Effector memory CD4-positive, alpha-beta T cell (primary cell): ENCODE results near the gene ANKRD60.

ENCODE experiments used
- DNase-seq, 3 donors: peaks; one replicate each; pipeline ENCODE4 v3.0.0-alpha.2; 2020
- H3K27ac ChIP-seq: 2 replicates; pipeline ENCODE4 v1.7.0; 2013; ENCODE audit warnings: mild to moderate bottlenecking, low read length, moderate library complexity; ENCODE audit not compliant: insufficient read depth, poor library complexity, severe bottlenecking
- H3K27me3 ChIP-seq: replicated peaks from 2 replicates; pipeline ENCODE4 v1.7.0; 2013; ENCODE audit warnings: mild to moderate bottlenecking, low read length; ENCODE audit not compliant: insufficient read depth, control insufficient read depth, poor library complexity, severe bottlenecking
- H3K36me3 ChIP-seq: 2 replicates; pipeline ENCODE4 v1.7.0; 2013; ENCODE audit warnings: mild to moderate bottlenecking, low read length, moderate library complexity; ENCODE audit not compliant: control insufficient read depth, insufficient read depth
- H3K4me1 ChIP-seq: 2 replicates; pipeline ENCODE4 v1.7.0; 2013; ENCODE audit warnings: low read length, mild to moderate bottlenecking; ENCODE audit not compliant: control insufficient read depth, insufficient read depth, poor library complexity, severe bottlenecking
- H3K4me3 ChIP-seq: 2 replicates; pipeline ENCODE4 v1.7.0; 2013; ENCODE audit warnings: low read length, low read depth, mild to moderate bottlenecking; ENCODE audit not compliant: insufficient read depth, poor library complexity, severe bottlenecking
- H3K9me3 ChIP-seq: 2 replicates; pipeline ENCODE4 v1.7.0; 2013; ENCODE audit warnings: mild to moderate bottlenecking, low read length, moderate library complexity; ENCODE audit not compliant: control insufficient read depth

The ANKRD60 gene

GRCh38 chr20:58223358-58223941 is 5.0 kb downstream of the ANKRD60 start:
- peaks cover 27% of the 10 kb centered on the region for H3K27me3 ChIP-seq
- no peak for DNase-seq
- H3K4me3 ChIP-seq, result no peak overlapping the region
- H3K36me3 ChIP-seq, result no peaks in the 10 kb centered on the region
- H3K9me3 ChIP-seq, result no peaks in the 10 kb centered on the region
- H3K27ac ChIP-seq, result no peak overlapping the region
- no peaks in the 10 kb centered on the region for H3K4me1 ChIP-seq

GRCh38 chr20:58222446-58222845 is 6.0 kb downstream of the ANKRD60 start:
- no peak overlapping the region for H3K27ac ChIP-seq
- no peak for DNase-seq
- no peaks in the 10 kb centered on the region for H3K36me3 ChIP-seq
- no peak overlapping the region for H3K4me3 ChIP-seq
- H3K9me3 ChIP-seq, result no peaks in the 10 kb centered on the region
- H3K27me3 ChIP-seq, result peaks cover 18% of the 10 kb centered on the region
- no peaks in the 10 kb centered on the region for H3K4me1 ChIP-seq

GRCh38 chr20:58219342-58219700 is 9.1 kb downstream of the ANKRD60 start:
- Histone ChIP-seq H3K27ac (no peak overlapping the region), H3K4me3 (no peak overlapping the region), H3K4me1 (no peaks in the 10 kb centered on the region), H3K27me3 (peaks cover 4% of the 10 kb centered on the region), H3K9me3 (no peaks in the 10 kb centered on the region), H3K36me3 (no peaks in the 10 kb centered on the region)
- no peak for DNase-seq

GRCh38 chr20:58218665-58219341 is 9.7 kb downstream of the ANKRD60 start:
- Histone ChIP-seq H3K4me3 (no peak overlapping the region), H3K27me3 (peaks cover 4% of the 10 kb centered on the region), H3K4me1 (no peaks in the 10 kb centered on the region), H3K27ac (no peak overlapping the region), H3K36me3 (no peaks in the 10 kb centered on the region), H3K9me3 (no peaks in the 10 kb centered on the region)
- no peak for DNase-seq

GRCh38 chr20:58216334-58216733 is 12.1 kb downstream of the ANKRD60 start:
- DNase-seq, result no peak
- H3K27me3 ChIP-seq, result no peaks in the 10 kb centered on the region
- H3K4me3 ChIP-seq, result no peak overlapping the region
- no peaks in the 10 kb centered on the region for H3K4me1 ChIP-seq
- no peak overlapping the region for H3K27ac ChIP-seq
- H3K9me3 ChIP-seq, result no peaks in the 10 kb centered on the region
- no peaks in the 10 kb centered on the region for H3K36me3 ChIP-seq

- Histone ChIP-seq H3K4me3 (no peak overlapping the region), H3K27me3 (no peaks in the 10 kb centered on the region), H3K4me1 (no peaks in the 10 kb centered on the region), H3K36me3 (no peaks in the 10 kb centered on the region), H3K9me3 (no peaks in the 10 kb centered on the region), H3K27ac (no peak overlapping the region)
- no peak for DNase-seq
Measured at GRCh38 chr20:58215116-58215515, 13.3 kb downstream of the ANKRD60 start.

GRCh38 chr20:58214310-58214709 is 14.1 kb downstream of the ANKRD60 start:
- H3K9me3 ChIP-seq, result no peaks in the 10 kb centered on the region
- no peaks in the 10 kb centered on the region for H3K36me3 ChIP-seq
- no peaks in the 10 kb centered on the region for H3K27me3 ChIP-seq
- H3K27ac ChIP-seq, result no peak overlapping the region
- H3K4me1 ChIP-seq, result peaks cover 6% of the 10 kb centered on the region
- no peak overlapping the region for H3K4me3 ChIP-seq
- no peak for DNase-seq

- Histone ChIP-seq H3K9me3 (no peaks in the 10 kb centered on the region), H3K4me1 (peaks cover 6% of the 10 kb centered on the region), H3K27ac (no peak overlapping the region), H3K36me3 (no peaks in the 10 kb centered on the region), H3K27me3 (no peaks in the 10 kb centered on the region), H3K4me3 (no peak overlapping the region)
- DNase-seq, result no peak
Measured at GRCh38 chr20:58213716-58214115, 14.7 kb downstream of the ANKRD60 start.

- Histone ChIP-seq H3K4me1 (peaks cover 6% of the 10 kb centered on the region), H3K9me3 (no peaks in the 10 kb centered on the region), H3K4me3 (no peak overlapping the region), H3K36me3 (no peaks in the 10 kb centered on the region), H3K27me3 (no peaks in the 10 kb centered on the region), H3K27ac (no peak overlapping the region)
- DNase-seq, result no peak
Measured at GRCh38 chr20:58213121-58213520, 15.3 kb downstream of the ANKRD60 start.

GRCh38 chr20:58212636-58213035 is 15.8 kb downstream of the ANKRD60 start:
- H3K27me3 ChIP-seq, result no peaks in the 10 kb centered on the region
- no peak for DNase-seq
- no peak overlapping the region for H3K4me3 ChIP-seq
- H3K9me3 ChIP-seq, result no peaks in the 10 kb centered on the region
- H3K36me3 ChIP-seq, result no peaks in the 10 kb centered on the region
- H3K4me1 ChIP-seq, result peaks cover 6% of the 10 kb centered on the region
- H3K27ac ChIP-seq, result no peak overlapping the region
